Caco-2 (cell line): ENCODE results near the gene PLPPR1. TPM values are rescaled to one million over a fixed set of nuclear protein-coding genes. Genes with fewer than 3 reads are reported as not detected.

ENCODE experiments used
- BruUV-seq: library from RNA; stranded (reverse); fragments of 400-500 nt; replicated peaks from 2 replicates; lab custom pipeline; 2021; lab: Mats Ljungman, UMichigan
- CTCF ChIA-PET: fragments of 300-600 bp; sonication (Branson Sonifier 250); formaldehyde crosslinking; loops from one replicate; lab custom pipeline; 2022; ENCODE audit warnings: antibody characterized with exemption; lab: Charles Lee
- POLR2A ChIA-PET: fragments of 300-600 bp; sonication (Branson Sonifier 250); formaldehyde crosslinking; loops from one replicate; lab custom pipeline; 2022; ENCODE audit warnings: antibody characterized with exemption; lab: Charles Lee
- DNase-seq, 2 experiments: peaks; one replicate each; pipeline versions ENCODE4 v3.0.0 to v3.0.0-alpha.2; 2020 to 2022
- H3K27me3 ChIP-seq: replicated peaks from 2 replicates; pipeline ENCODE4 v1.6.0; 2011; ENCODE audit warnings: low read length; ENCODE audit not compliant: control insufficient read depth, insufficient read depth
- H3K36me3 ChIP-seq: 2 replicates; pipeline ENCODE4 v1.5.1; 2011; ENCODE audit warnings: low read length; ENCODE audit not compliant: control insufficient read depth, insufficient read depth
- H3K4me1 ChIP-seq: fragments of 250-450 bp; sonication (Bioruptor Pico); 2 replicates; pipeline ENCODE4 v1.5.1; 2020; ENCODE audit warnings: mild to moderate bottlenecking
- H3K4me3 ChIP-seq: 2 replicates; pipeline ENCODE4 v1.5.1; 2011; ENCODE audit warnings: low read depth, mild to moderate bottlenecking, control low read depth, low read length
- H3K9me3 ChIP-seq: fragments of 250-450 bp; sonication (Bioruptor Pico); 2 replicates; pipeline ENCODE4 v1.5.1; 2020; ENCODE audit warnings: mild to moderate bottlenecking, moderate library complexity
- H3K27ac Mint-ChIP-seq: one replicate; pipeline ENCODE4 v1.8.0; 2022; ENCODE audit warnings: mixed read lengths; ENCODE audit not compliant: unreplicated experiment
- H3K27me3 Mint-ChIP-seq: one replicate; pipeline ENCODE4 v1.8.0; 2022; ENCODE audit warnings: mixed read lengths; ENCODE audit not compliant: insufficient read depth, unreplicated experiment
- H3K36me3 Mint-ChIP-seq: one replicate; pipeline ENCODE4 v1.8.0; 2022; ENCODE audit warnings: mild to moderate bottlenecking, mixed read lengths; ENCODE audit not compliant: insufficient read depth, unreplicated experiment
- H3K4me1 Mint-ChIP-seq: one replicate; pipeline ENCODE4 v1.8.0; 2022; ENCODE audit warnings: low read depth, mixed read lengths; ENCODE audit not compliant: unreplicated experiment
- H3K4me3 Mint-ChIP-seq: one replicate; pipeline ENCODE4 v1.8.0; 2022; ENCODE audit warnings: mild to moderate bottlenecking, moderate library complexity, mixed read lengths; ENCODE audit not compliant: unreplicated experiment
- H3K9me3 Mint-ChIP-seq: one replicate; pipeline ENCODE4 v1.8.0; 2022; ENCODE audit warnings: mixed read lengths; ENCODE audit not compliant: unreplicated experiment
- CTCF ChIP-seq, 2 experiments: fragments of 200-600 bp in 1 of 2; IDR thresholded peaks; 1 replicate in 1 of 2; 2 replicates in 1 of 2; pipeline versions ENCODE4 v1.5.1 to v1.8.0; 2011 to 2022; ENCODE audit warnings: antibody characterized with exemption in 1 of 2, control low read depth in 1 of 2, inconsistent platforms in 1 of 2, low read depth in 1 of 2, low read length in 1 of 2, mild to moderate bottlenecking in 1 of 2, moderate library complexity in 1 of 2; ENCODE audit not compliant: insufficient read depth in 1 of 2, severe bottlenecking in 1 of 2, unreplicated experiment in 1 of 2
- intact Hi-C: fragments of 100-400 bp; cut with micrococcal nuclease; formaldehyde crosslinking; loops from one replicate; pipeline ENCODE4 v1.10.0; 2022; ENCODE audit not compliant: unreplicated experiment
- total RNA-seq: library from RNA; stranded (reverse); gene quantifications from 2 replicates; pipeline ENCODE4 v1.2.3, GENCODE V29; 2022

PLPPR1 gene
- total RNA-seq, 1 experiment from 2014 or later: not detected

DNA sequence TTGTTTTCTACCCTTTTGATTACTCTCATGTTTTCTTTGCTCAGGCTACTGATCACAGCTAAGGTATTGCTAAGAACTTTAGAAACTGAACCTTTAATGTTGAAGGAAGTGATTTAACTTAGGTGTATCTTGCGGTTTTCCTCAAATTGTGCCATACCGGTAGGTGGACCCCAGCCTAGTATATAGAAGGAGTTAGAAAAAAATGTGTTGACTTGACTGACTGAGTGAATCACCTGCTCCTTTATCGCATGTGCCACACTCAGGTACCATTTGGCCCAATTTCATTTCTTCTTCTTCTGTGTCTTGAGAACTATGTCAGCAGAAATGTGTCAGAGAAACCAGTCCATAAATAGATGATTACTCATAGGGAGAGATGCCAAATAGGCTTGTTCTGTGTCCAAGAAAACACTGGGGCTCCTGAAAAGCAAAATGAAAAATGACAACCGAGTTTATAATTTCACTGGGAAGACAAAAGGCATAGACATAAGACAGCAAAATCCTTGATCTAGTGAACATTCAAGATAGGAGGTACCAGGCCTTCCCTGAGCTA, 19.4 kb downstream of the PLPPR1 start:
- H3K9me3 ChIP-seq: no peaks in the 10 kb centered on the region
- POLR2A ChIA-PET: no interaction called here
- CTCF ChIA-PET: no interaction called here
- no peak overlapping the region for H3K4me3 ChIP-seq
- no peak overlapping the region for H3K4me3 Mint-ChIP-seq
- H3K4me1 Mint-ChIP-seq: no peaks in the 10 kb centered on the region
- no TSS peak for BruUV-seq
- no peaks in the 10 kb centered on the region for H3K36me3 Mint-ChIP-seq
- no peak overlapping the region for H3K27ac Mint-ChIP-seq
- DNase-seq: no peak
- TF ChIP-seq CTCF (IDR thresholded peaks at IDR 0.05; ENCODE audit: insufficient read depth in 1 of 2, low read depth in 1 of 2, low read length in 1 of 2, severe bottlenecking in 1 of 2, unreplicated experiment in 1 of 2): no peak
- peaks cover 6% of the 10 kb centered on the region for H3K27me3 Mint-ChIP-seq
- H3K9me3 Mint-ChIP-seq: no peaks in the 10 kb centered on the region
- H3K36me3 ChIP-seq: no peaks in the 10 kb centered on the region
- no peaks in the 10 kb centered on the region for H3K4me1 ChIP-seq
- intact Hi-C loops: no loop called here
- no peaks in the 10 kb centered on the region for H3K27me3 ChIP-seq

DNA sequence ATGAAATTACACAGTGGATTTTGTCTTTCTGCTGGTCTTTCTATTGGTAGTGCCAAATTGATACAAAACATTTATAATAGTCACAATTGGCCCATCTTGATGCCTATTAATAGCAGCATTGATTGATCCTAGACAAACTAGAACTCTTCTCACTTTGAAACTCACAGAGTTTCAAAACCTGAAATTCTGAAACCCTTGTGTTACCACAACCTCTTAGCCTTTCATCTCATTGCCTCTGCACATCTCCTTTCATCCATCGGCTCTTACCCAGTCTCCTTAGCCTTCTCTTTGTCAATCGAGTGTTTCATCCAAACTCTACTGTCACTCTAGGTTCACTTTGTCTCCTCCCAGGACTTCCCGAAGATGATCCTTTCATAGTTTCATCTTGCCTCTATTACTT, 22.1 kb downstream of the PLPPR1 start:
- no peak overlapping the region for H3K4me3 Mint-ChIP-seq
- no peak for TF ChIP-seq CTCF (IDR thresholded peaks at IDR 0.05; ENCODE audit: insufficient read depth in 1 of 2, low read depth in 1 of 2, low read length in 1 of 2, severe bottlenecking in 1 of 2, unreplicated experiment in 1 of 2)
- ChIA-PET POLR2A (no interaction called here), CTCF (no interaction called here)
- peaks cover 6% of the 10 kb centered on the region for H3K27me3 Mint-ChIP-seq
- Histone ChIP-seq H3K27me3 (no peaks in the 10 kb centered on the region), H3K9me3 (no peaks in the 10 kb centered on the region), H3K4me1 (no peaks in the 10 kb centered on the region), H3K36me3 (no peaks in the 10 kb centered on the region), H3K4me3 (no peak overlapping the region)
- no peak for DNase-seq
- H3K4me1 Mint-ChIP-seq: no peaks in the 10 kb centered on the region
- H3K9me3 Mint-ChIP-seq: no peaks in the 10 kb centered on the region
- intact Hi-C loops: no loop called here
- no peak overlapping the region for H3K27ac Mint-ChIP-seq
- H3K36me3 Mint-ChIP-seq: no peaks in the 10 kb centered on the region
- no TSS peak for BruUV-seq

DNA sequence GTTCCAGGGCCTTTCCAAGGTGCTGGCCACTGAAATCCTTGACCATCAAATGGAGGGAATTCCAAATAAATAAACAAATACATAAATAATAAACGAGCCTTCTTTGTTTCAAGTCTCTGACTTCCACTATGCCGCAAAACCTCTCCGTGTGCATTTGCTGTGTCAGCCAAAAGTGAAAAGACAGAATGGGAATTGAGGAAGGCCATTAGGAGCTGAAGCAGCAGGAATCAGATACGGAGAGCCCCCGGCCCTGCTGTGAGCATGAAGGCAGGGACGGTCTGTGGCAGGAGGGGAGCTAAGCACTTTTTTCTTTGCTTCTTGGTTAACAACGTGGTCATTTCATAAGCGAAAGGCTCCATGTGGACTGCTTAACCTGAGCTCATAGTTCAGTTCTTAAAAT, 26.1 kb downstream of the PLPPR1 start:
- POLR2A ChIA-PET: no interaction called here
- Mint-ChIP-seq H3K27me3 (peaks cover 5% of the 10 kb centered on the region), H3K9me3 (no peaks in the 10 kb centered on the region), H3K4me3 (no peak overlapping the region), H3K4me1 (no peaks in the 10 kb centered on the region), H3K36me3 (no peaks in the 10 kb centered on the region), H3K27ac (no peak overlapping the region)
- H3K9me3 ChIP-seq: no peaks in the 10 kb centered on the region
- TF ChIP-seq CTCF (IDR thresholded peaks at IDR 0.05; ENCODE audit: insufficient read depth in 1 of 2, low read depth in 1 of 2, low read length in 1 of 2, severe bottlenecking in 1 of 2, unreplicated experiment in 1 of 2): no peak
- BruUV-seq: no TSS peak
- H3K4me1 ChIP-seq: no peaks in the 10 kb centered on the region
- no peak for DNase-seq
- H3K4me3 ChIP-seq: no peak overlapping the region
- CTCF ChIA-PET: no interaction called here
- H3K27me3 ChIP-seq: no peaks in the 10 kb centered on the region
- intact Hi-C loops: no loop called here
- no peaks in the 10 kb centered on the region for H3K36me3 ChIP-seq
